SK-N-SH (cell line): Measurements from ENCODE around the gene MIGA1. TPM values are rescaled to one million over a fixed set of nuclear protein-coding genes. Genes with fewer than 3 reads are reported as not detected.

Experiments
- CTCF ChIA-PET: fragments of 300-600, 350-600 bp; formaldehyde crosslinking; extraction: SDS; loops from one replicate; lab custom pipeline; 2021; lab: Yijun Ruan, JAX
- POLR2A ChIA-PET: fragments of 350-600 bp; sonication (Branson Sonifier 250); formaldehyde crosslinking; extraction: SDS; loops from one replicate; lab custom pipeline; 2020; ENCODE audit warnings: antibody characterized with exemption, inconsistent platforms; lab: Yijun Ruan, JAX
- DNase-seq: peaks from one replicate; pipeline ENCODE4 v3.0.0; 2012
- H2AFZ ChIP-seq: fragments of 200-600 bp; sonication (generic); 2 replicates; pipeline ENCODE4 v1.8.1; 2016; ENCODE audit warnings: antibody characterized with exemption, mild to moderate bottlenecking, low read depth
- H3F3A ChIP-seq: fragments of 200-600 bp; sonication (generic); replicated peaks from 2 replicates; pipeline ENCODE3; 2016; ENCODE audit warnings: antibody characterized with exemption, mild to moderate bottlenecking; ENCODE audit not compliant: insufficient read depth
- H3K27ac ChIP-seq, 2 experiments: fragments of 200-500 bp in 1 of 2; fragments of 200-600 bp in 1 of 2; sonication (Bioruptor generic) in 1 of 2; sonication (generic), shearing (Covaris generic) in 1 of 2; 2 replicates each; pipeline versions ENCODE4 v1.5.1 to v1.6.1; 2014 to 2016; ENCODE audit warnings: low read depth in 2 of 2, inconsistent platforms in 1 of 2, low read length in 1 of 2, mild to moderate bottlenecking in 1 of 2, mixed read lengths in 1 of 2
- H3K27me3 ChIP-seq: fragments of 200-600 bp; sonication (generic), shearing (Covaris generic); 2 replicates; pipeline ENCODE4 v1.6.1; 2016; ENCODE audit warnings: mixed run types; ENCODE audit not compliant: insufficient read depth
- H3K36me3 ChIP-seq, 2 experiments: fragments of 200-500 bp in 1 of 2; fragments of 200-600 bp in 1 of 2; sonication (Bioruptor generic) in 1 of 2; sonication (generic) in 1 of 2; replicated peaks in 1 of 2; 2 replicates each; pipeline versions ENCODE3 to v1.5.1; 2014 to 2016; ENCODE audit warnings: low read length in 1 of 2, mild to moderate bottlenecking in 1 of 2; ENCODE audit not compliant: insufficient read depth in 2 of 2, control insufficient read depth in 1 of 2
- H3K4me1 ChIP-seq, 2 experiments: fragments of 200-500 bp in 1 of 2; fragments of 200-600 bp in 1 of 2; sonication (Bioruptor generic) in 1 of 2; sonication (generic), shearing (Covaris generic) in 1 of 2; 2 replicates each; pipeline versions ENCODE4 v1.5.1 to v1.6.1; 2014 to 2016; ENCODE audit warnings: low read depth in 1 of 2, low read length in 1 of 2, mixed run types in 1 of 2; ENCODE audit not compliant: insufficient read depth in 2 of 2, control insufficient read depth in 1 of 2
- H3K4me2 ChIP-seq: fragments of 200-600 bp; sonication (generic), shearing (Covaris generic); 2 replicates; pipeline ENCODE4 v1.6.1; 2017; ENCODE audit warnings: mixed run types
- H3K4me3 ChIP-seq, 2 experiments: fragments of 200-500 bp in 1 of 2; fragments of 200-600 bp in 1 of 2; sonication (Bioruptor generic) in 1 of 2; sonication (generic), shearing (Covaris generic) in 1 of 2; 2 replicates each; pipeline versions ENCODE4 v1.5.1 to v1.8.1; 2014 to 2016; ENCODE audit warnings: low read depth in 2 of 2, inconsistent platforms in 1 of 2, low read length in 1 of 2, mild to moderate bottlenecking in 1 of 2, mixed read lengths in 1 of 2, moderate library complexity in 1 of 2
- H3K79me2 ChIP-seq: fragments of 200-600 bp; sonication (generic); 2 replicates; pipeline ENCODE4 v1.8.1; 2017; ENCODE audit warnings: mild to moderate bottlenecking; ENCODE audit not compliant: insufficient read depth
- H3K9ac ChIP-seq: fragments of 200-600 bp; sonication (generic); 2 replicates; pipeline ENCODE4 v1.6.1; 2017; ENCODE audit warnings: mixed run types
- H3K9me2 ChIP-seq: fragments of 200-600 bp; sonication (generic); 2 replicates; pipeline ENCODE4 v1.6.1; 2017; ENCODE audit warnings: mixed run types
- H3K9me3 ChIP-seq: fragments of 200-600 bp; sonication (generic); 2 replicates; pipeline ENCODE4 v1.6.1; 2017; ENCODE audit warnings: mixed run types, mild to moderate bottlenecking, moderate library complexity
- H4K20me1 ChIP-seq: fragments of 200-600 bp; sonication (generic); 2 replicates; pipeline ENCODE4 v1.6.1; 2017; ENCODE audit warnings: mild to moderate bottlenecking, mixed run types; ENCODE audit not compliant: insufficient read depth
- CHD2 ChIP-seq: fragments of 150-350 bp; IDR thresholded peaks from 2 replicates; pipeline ENCODE4 v1.6.1; 2018; ENCODE audit warnings: low read length; ENCODE audit not compliant: partially characterized antibody
- ELF1 ChIP-seq: IDR thresholded peaks from 2 replicates; pipeline ENCODE4 v1.4.0; 2012
- EP300 ChIP-seq, 2 experiments: IDR thresholded peaks; 2 replicates each; pipeline versions ENCODE4 v1.4.0 to v1.6.1; 2012; ENCODE audit warnings: borderline replicate concordance in 1 of 2, low read depth in 1 of 2, low read length in 1 of 2
- EZH2phosphoT487 ChIP-seq: fragments of 200-600 bp; sonication (generic); IDR thresholded peaks from 2 replicates; pipeline ENCODE4 v1.6.1; 2017; ENCODE audit warnings: low read depth, mixed run types, mild to moderate bottlenecking, antibody characterized with exemption, moderate library complexity, borderline replicate concordance
- GATA2 ChIP-seq: sonication (generic); formaldehyde crosslinking; IDR thresholded peaks from 2 replicates; pipeline ENCODE4 v1.5.0; 2020; ENCODE audit warnings: mild to moderate bottlenecking, missing genetic modification reagents
- IRF3 ChIP-seq: fragments of 150-350 bp; IDR thresholded peaks from 2 replicates; pipeline ENCODE4 v1.6.1; 2016; ENCODE audit warnings: mild to moderate bottlenecking, low read depth, low read length
- MAX ChIP-seq: IDR thresholded peaks from 2 replicates; pipeline ENCODE4 v1.4.0; 2012; ENCODE audit warnings: low read depth
- MXI1 ChIP-seq: IDR thresholded peaks from 2 replicates; pipeline ENCODE4 v1.6.1; 2012; ENCODE audit warnings: mild to moderate bottlenecking, low read depth, low read length, improper control_type of control experiment
- NFIC ChIP-seq: IDR thresholded peaks from 2 replicates; pipeline ENCODE4 v1.4.0; 2012; ENCODE audit warnings: borderline replicate concordance
- NRF1 ChIP-seq: IDR thresholded peaks from 2 replicates; pipeline ENCODE4 v1.6.1; 2012; ENCODE audit warnings: low read depth, mild to moderate bottlenecking, low read length
- RAD21 ChIP-seq: IDR thresholded peaks from 2 replicates; pipeline ENCODE4 v1.6.1; 2012; ENCODE audit warnings: mild to moderate bottlenecking, low read length
- REST ChIP-seq: IDR thresholded peaks from 2 replicates; pipeline ENCODE4 v1.6.1; 2012; ENCODE audit warnings: mild to moderate bottlenecking, low read depth, low read length, moderate library complexity
- RXRA ChIP-seq: IDR thresholded peaks from 2 replicates; pipeline ENCODE4 v1.4.0; 2012; ENCODE audit warnings: low read depth, mild to moderate bottlenecking, borderline replicate concordance
- SMC3 ChIP-seq: IDR thresholded peaks from 2 replicates; pipeline ENCODE4 v1.6.1; 2012; ENCODE audit warnings: low read depth, low read length, improper control_type of control experiment
- TAF1 ChIP-seq: IDR thresholded peaks from 2 replicates; pipeline ENCODE4 v1.6.1; 2012; ENCODE audit warnings: low read depth, mild to moderate bottlenecking, low read length, moderate library complexity, borderline replicate concordance
- YY1 ChIP-seq: IDR thresholded peaks from 2 replicates; pipeline ENCODE4 v1.4.0; 2012; ENCODE audit warnings: low read depth, mild to moderate bottlenecking
- WGBS: methylation state at CpG from one replicate; pipeline ENCODE4 v1.1.6; 2017; ENCODE audit warnings: low lambda C conversion rate; 5-methylcytosine and 5-hydroxymethylcytosine counted together
- polyA plus RNA-seq, 3 experiments: library from polyadenylated mRNA; depleted of rRNA; stranded (reverse); fragments of >200 nt; gene quantifications; 2 replicates each; pipeline ENCODE4 v1.2.3, GENCODE V29; 2012
- TF ChIP-seq, protein P1 (sequence below): fragments of 200-600 bp; sonication (generic); IDR thresholded peaks from 2 replicates; pipeline ENCODE4 v1.6.1; 2017; ENCODE audit warnings: antibody characterized with exemption, mild to moderate bottlenecking, moderate library complexity

The MIGA1 gene
- polyA plus RNA-seq, 1 of the 3 experiments (the other 2 are of a cell fraction): 2.5 TPM

DNA sequence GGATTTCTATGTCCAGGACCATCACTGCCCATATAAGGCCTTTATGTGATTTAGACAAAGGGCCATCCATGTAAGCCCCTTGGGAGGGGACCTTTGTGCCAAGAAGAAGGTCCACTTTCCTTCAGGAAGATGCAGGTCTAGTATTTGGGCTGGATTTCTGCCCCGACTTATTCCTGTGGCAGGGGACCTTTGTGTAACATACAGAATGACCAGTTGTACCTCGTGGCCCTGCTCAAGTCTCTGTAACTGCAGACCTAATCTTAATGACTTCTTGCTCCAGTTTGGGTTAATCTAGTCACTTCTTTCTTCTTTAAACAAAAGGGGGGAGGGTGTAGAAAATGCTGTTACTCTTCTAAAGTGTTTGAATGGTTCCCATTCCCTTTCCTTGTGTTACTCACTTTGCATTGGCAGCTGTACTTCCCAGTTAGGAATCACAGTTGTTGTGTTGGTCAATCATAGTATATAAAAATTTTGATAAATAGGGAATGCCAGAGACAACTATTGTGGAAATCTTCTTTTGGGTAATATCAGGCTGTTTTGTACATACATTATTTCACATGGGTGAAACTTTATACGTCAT is 54.2 kb downstream of the MIGA1 start:
- peaks cover 5% of the 10 kb centered on the region; the same call in 1 of the 2 replicates for H4K20me1 ChIP-seq
- H3K4me2 ChIP-seq: peak overlapping the region; percentile 31; the same call in 1 of the 2 replicates
- H3K79me2 ChIP-seq: peaks cover 9% of the 10 kb centered on the region; the same call in 1 of the 2 replicates
- CTCF ChIA-PET: interaction anchor here (0.6 kb wide), 1 partner anchor 8 kb away, joined by 3 read pairs; no protein-coding TSS in a partner anchor
- H3K36me3 ChIP-seq: peaks cover 13 to 28% of the 10 kb centered on the region in 2 experiments
- H3K9me2 ChIP-seq: no peaks in the 10 kb centered on the region
- H3K4me1 ChIP-seq: peaks cover 4 to 49% of the 10 kb centered on the region in 2 experiments; a peak in 3 of 4 replicates
- POLR2A ChIA-PET: no interaction called here
- no peaks in the 10 kb centered on the region for H3K9me3 ChIP-seq
- no peak overlapping the region for H3K4me3 ChIP-seq
- TF ChIP-seq, protein P1, sequence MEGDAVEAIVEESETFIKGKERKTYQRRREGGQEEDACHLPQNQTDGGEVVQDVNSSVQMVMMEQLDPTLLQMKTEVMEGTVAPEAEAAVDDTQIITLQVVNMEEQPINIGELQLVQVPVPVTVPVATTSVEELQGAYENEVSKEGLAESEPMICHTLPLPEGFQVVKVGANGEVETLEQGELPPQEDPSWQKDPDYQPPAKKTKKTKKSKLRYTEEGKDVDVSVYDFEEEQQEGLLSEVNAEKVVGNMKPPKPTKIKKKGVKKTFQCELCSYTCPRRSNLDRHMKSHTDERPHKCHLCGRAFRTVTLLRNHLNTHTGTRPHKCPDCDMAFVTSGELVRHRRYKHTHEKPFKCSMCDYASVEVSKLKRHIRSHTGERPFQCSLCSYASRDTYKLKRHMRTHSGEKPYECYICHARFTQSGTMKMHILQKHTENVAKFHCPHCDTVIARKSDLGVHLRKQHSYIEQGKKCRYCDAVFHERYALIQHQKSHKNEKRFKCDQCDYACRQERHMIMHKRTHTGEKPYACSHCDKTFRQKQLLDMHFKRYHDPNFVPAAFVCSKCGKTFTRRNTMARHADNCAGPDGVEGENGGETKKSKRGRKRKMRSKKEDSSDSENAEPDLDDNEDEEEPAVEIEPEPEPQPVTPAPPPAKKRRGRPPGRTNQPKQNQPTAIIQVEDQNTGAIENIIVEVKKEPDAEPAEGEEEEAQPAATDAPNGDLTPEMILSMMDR: no peak
- TF ChIP-seq NRF1 (no peak), MAX (no peak), GATA2 (CRISPR knock-in tag) (no peak), TAF1 (no peak), RAD21 (no peak), IRF3 (no peak), EZH2phosphoT487 (no peak), SMC3 (no peak), MXI1 (no peak), ELF1 (no peak), YY1 (no peak)
- TF ChIP-seq, all 33 proteins: peak for 0
- peaks cover 50% of the 10 kb centered on the region for H3F3A ChIP-seq
- H3K27me3 ChIP-seq: no peaks in the 10 kb centered on the region
- H3K27ac ChIP-seq: peak overlapping the region; percentile 67 to 98; a peak in 3 of 4 replicates
- WGBS: 97% methylated on average over 3 of the region's 3 CpGs
- H3K9ac ChIP-seq: peak overlapping the region; percentile 37
- DNase-seq: no peak
- H2AFZ ChIP-seq: no peak overlapping the region

GRCh38 chr1:77834771-77835334 is 55.4 kb downstream of the MIGA1 start:
- DNase-seq: no peak
- no peak for TF ChIP-seq CHD2
- peak; percentile 49; the same call in 1 of the 2 replicates for TF ChIP-seq NFIC
- TF ChIP-seq EP300 (IDR thresholded peaks at IDR 0.05; ENCODE audit: borderline replicate concordance in 1 of 2, low read depth in 1 of 2, low read length in 1 of 2): peak in 1 of 2 experiments; percentile 34; a peak in 1 of 4 replicates
- no peak for TF ChIP-seq REST
- TF ChIP-seq ELF1: no peak
- TF ChIP-seq IRF3: no peak
- no peak for TF ChIP-seq RXRA

More at GRCh38 chr1:77834771-77835334, 55.4 kb downstream of the MIGA1 start:
- WGBS: 27% methylated on average over 2 of the region's 2 CpGs
- ChIA-PET CTCF (interaction anchor here (0.9 to 1.2 kb wide), 2 partner anchors 9 to 66 kb away, joined by 4 to 5 read pairs; no protein-coding TSS in a partner anchor), POLR2A (no interaction called here)
- Histone ChIP-seq H3K27me3 (no peaks in the 10 kb centered on the region), H3K4me2 (peak overlapping the region; percentile 25; the same call in 1 of the 2 replicates), H3K9me3 (no peaks in the 10 kb centered on the region), H2AFZ (no peak overlapping the region), H3K27ac (peak overlapping the region; percentile 64 to 98; a peak in 3 of 4 replicates), H3F3A (peaks cover 48% of the 10 kb centered on the region), H3K79me2 (peaks cover 7% of the 10 kb centered on the region; the same call in 1 of the 2 replicates), H3K4me3 (no peak overlapping the region), H4K20me1 (peaks cover 5% of the 10 kb centered on the region; the same call in 1 of the 2 replicates), H3K9ac (no peak overlapping the region), H3K36me3 (peaks cover 13 to 33% of the 10 kb centered on the region in 2 experiments), H3K4me1 (peaks cover 4 to 44% of the 10 kb centered on the region in 2 experiments; a peak in 3 of 4 replicates), H3K9me2 (no peaks in the 10 kb centered on the region)
